Mesothelial cell of epicardium (in vitro differentiated cells): ENCODE data around the gene SNW1. TPM values are rescaled to one million over a fixed set of nuclear protein-coding genes. Genes with fewer than 3 reads are reported as not detected.
"Not testable (repeated sequence)": the region's sequence is repeated elsewhere in the genome, so short reads cannot be mapped to it uniquely, and the experiment has no call there.

Experiments
- DNase-seq, 2 experiments: peaks; one replicate each; pipeline ENCODE4 v3.0.0; 2021; ENCODE audit warnings: low spot score in 2 of 2; ENCODE audit not compliant: unreplicated experiment in 2 of 2
- H3K27ac Mint-ChIP-seq: 2 replicates; pipeline ENCODE4 v1.8.0; 2021; ENCODE audit warnings: mixed read lengths
- H3K27me3 Mint-ChIP-seq: 2 replicates; pipeline ENCODE4 v1.8.0; 2021; ENCODE audit warnings: low read depth, mixed read lengths
- H3K36me3 Mint-ChIP-seq: 2 replicates; pipeline ENCODE4 v1.8.0; 2021; ENCODE audit warnings: mixed read lengths
- H3K4me1 Mint-ChIP-seq: 2 replicates; pipeline ENCODE4 v1.8.0; 2021; ENCODE audit warnings: mixed read lengths
- H3K4me3 Mint-ChIP-seq: 2 replicates; pipeline ENCODE4 v1.8.0; 2021; ENCODE audit warnings: mild to moderate bottlenecking, moderate library complexity, mixed read lengths
- H3K9me3 Mint-ChIP-seq: 2 replicates; pipeline ENCODE4 v1.8.0; 2021; ENCODE audit warnings: mixed read lengths
- total RNA-seq: library from RNA; stranded (reverse); gene quantifications from 3 replicates; pipeline ENCODE4 v1.2.1, GENCODE V29; 2021
- TF ChIP-seq, protein P1 (sequence below): fragments of 200-600 bp; sonication (generic); IDR thresholded peaks from one replicate; pipeline ENCODE4 v1.5.0; 2021; ENCODE audit warnings: antibody characterized with exemption; ENCODE audit not compliant: unreplicated experiment

The SNW1 gene
- total RNA-seq, 1 donor from 2014 or later, result 79.7 TPM

DNA sequence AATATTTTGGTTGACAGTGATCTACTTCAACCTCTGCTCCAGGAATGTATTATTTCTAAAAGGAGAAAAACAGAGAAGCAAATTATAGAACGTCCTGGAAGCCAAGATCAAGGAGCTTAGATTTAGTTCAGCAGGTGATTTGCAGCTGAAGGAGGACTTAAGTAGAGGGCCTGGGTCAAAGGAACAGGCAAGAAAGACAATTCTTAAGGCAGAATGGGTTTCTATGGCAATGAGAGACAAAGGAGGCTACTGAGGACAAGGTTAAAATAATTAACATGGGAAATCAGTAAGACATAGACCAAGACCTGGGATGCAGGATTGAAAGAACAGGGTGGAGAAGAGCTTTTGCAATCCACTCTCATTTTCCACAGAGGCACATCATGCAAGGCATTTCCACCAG is 2.4 kb upstream of the SNW1 start:
- Mint-ChIP-seq H3K27ac (no peak overlapping the region), H3K36me3 (peaks cover 1% of the 10 kb centered on the region), H3K4me1 (peaks cover 20% of the 10 kb centered on the region)

DNA sequence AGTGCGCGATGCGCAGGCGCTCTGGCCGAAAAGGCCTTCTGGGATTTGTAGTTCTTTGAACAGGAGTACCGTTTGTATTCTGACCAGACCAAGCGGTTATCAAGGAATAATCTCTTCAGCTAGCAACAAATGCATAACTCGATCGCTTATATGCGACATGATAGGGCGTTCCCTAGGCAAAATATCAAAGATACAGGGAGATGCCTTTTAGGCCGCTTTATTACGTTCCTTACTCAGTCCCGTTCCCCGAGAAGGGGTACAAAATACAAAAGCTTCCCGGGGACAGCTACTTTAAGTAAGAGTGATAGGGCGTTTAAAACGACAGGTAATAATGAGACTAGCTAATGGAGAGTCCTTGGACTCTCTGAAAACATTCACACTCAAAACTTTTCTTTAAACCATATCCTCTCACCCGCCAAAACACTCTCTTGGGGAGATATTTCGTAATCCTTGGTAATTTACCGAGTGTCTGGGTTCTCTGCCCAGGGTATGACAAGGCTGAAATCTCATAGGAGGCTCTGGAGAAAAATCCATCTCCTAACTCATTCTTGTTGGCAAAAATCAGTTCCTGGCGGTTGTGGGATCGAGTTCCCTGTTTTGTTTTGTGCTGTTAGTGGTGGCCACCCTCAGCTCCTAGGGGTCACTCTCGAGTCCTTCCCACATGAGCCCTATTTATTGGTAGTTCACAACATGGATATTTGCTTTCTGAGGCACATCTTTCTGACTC is 412 bp upstream of the SNW1 start:
- no peak for DNase-seq
- Mint-ChIP-seq H3K4me1 (peaks cover 21% of the 10 kb centered on the region), H3K36me3 (peaks cover 7% of the 10 kb centered on the region), H3K4me3 (peak overlapping the region; percentile 99), H3K9me3 (no peaks in the 10 kb centered on the region), H3K27me3 (no peaks in the 10 kb centered on the region), H3K27ac (peak overlapping the region; percentile 98)
- TF ChIP-seq, protein P1, sequence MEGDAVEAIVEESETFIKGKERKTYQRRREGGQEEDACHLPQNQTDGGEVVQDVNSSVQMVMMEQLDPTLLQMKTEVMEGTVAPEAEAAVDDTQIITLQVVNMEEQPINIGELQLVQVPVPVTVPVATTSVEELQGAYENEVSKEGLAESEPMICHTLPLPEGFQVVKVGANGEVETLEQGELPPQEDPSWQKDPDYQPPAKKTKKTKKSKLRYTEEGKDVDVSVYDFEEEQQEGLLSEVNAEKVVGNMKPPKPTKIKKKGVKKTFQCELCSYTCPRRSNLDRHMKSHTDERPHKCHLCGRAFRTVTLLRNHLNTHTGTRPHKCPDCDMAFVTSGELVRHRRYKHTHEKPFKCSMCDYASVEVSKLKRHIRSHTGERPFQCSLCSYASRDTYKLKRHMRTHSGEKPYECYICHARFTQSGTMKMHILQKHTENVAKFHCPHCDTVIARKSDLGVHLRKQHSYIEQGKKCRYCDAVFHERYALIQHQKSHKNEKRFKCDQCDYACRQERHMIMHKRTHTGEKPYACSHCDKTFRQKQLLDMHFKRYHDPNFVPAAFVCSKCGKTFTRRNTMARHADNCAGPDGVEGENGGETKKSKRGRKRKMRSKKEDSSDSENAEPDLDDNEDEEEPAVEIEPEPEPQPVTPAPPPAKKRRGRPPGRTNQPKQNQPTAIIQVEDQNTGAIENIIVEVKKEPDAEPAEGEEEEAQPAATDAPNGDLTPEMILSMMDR, result no peak

More for the DNA sequence above, 2.4 kb upstream of the SNW1 start:
- TF ChIP-seq, protein P1, result no peak
- Mint-ChIP-seq H3K27me3 (no peaks in the 10 kb centered on the region), H3K4me3 (no peak overlapping the region), H3K9me3 (no peaks in the 10 kb centered on the region)
- DNase-seq, result no peak

DNA sequence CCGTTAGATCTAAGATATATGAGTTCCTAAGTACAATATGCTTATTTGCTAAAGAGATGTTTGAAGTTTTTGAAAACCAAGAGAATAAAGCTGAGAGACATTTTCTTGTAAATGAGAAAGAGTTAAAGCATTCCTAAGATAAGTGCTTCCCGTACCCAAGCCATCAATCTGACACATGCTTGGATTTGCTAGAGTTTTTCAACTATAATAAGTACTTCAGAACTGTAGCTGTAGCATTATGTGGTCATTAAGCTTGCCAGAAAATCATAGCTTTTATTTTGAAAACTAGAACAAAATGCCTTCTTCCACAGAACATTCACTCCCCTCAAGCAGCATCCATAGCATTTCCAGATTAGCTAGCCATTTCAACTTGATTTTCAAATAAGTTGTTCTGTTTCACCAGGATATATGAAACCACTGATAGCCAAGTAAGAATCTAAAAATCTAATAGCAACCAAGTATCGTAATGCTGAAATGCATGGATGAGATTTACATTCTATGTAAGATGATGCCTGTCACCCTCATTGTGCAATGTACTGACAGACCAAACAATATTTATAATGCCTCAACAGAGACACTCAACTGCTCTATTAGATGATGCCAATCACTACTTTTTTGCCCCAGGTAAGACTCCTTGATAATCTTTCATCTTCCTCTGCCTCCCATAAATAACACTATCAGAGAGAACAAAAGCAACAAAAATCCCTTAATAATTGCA is 8.0 kb downstream of the SNW1 start:
- DNase-seq, result no peak
- H3K36me3 Mint-ChIP-seq, result peaks cover 46% of the 10 kb centered on the region

DNA sequence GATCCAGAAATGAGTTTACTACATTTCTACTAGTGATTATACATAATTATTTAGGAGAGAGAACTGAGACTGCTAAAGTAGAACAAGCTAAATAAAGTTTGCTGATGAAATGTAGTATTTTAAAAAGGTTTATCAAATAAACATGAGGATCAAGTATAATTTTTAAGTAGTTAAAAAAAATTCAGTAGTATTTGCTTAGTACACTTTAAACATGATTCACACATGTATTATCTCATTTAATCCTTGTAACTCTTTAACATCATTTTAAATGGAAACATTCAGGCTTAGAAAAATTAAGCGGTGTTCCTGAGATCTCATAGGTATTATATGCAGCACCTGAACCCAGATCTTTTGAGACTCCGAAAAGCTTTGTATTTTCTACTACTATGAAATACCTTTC is 8.7 kb downstream of the SNW1 start:
- H3K9me3 Mint-ChIP-seq, result no peaks in the 10 kb centered on the region
- DNase-seq, result no peak
- H3K4me1 Mint-ChIP-seq, result peaks cover 8% of the 10 kb centered on the region
- H3K36me3 Mint-ChIP-seq, result peaks cover 44% of the 10 kb centered on the region
- peak overlapping the region; percentile 16 for H3K27ac Mint-ChIP-seq
- TF ChIP-seq, protein P1, result no peak
- no peaks in the 10 kb centered on the region for H3K27me3 Mint-ChIP-seq
- H3K4me3 Mint-ChIP-seq, result no peak overlapping the region

More for the DNA sequence above, 8.0 kb downstream of the SNW1 start:
- H3K4me3 Mint-ChIP-seq, result no peak overlapping the region
- H3K27ac Mint-ChIP-seq, result peak overlapping the region; percentile 16
- TF ChIP-seq, protein P1, result no peak
- H3K27me3 Mint-ChIP-seq, result no peaks in the 10 kb centered on the region
- peaks cover 8% of the 10 kb centered on the region for H3K4me1 Mint-ChIP-seq
- no peaks in the 10 kb centered on the region for H3K9me3 Mint-ChIP-seq

DNA sequence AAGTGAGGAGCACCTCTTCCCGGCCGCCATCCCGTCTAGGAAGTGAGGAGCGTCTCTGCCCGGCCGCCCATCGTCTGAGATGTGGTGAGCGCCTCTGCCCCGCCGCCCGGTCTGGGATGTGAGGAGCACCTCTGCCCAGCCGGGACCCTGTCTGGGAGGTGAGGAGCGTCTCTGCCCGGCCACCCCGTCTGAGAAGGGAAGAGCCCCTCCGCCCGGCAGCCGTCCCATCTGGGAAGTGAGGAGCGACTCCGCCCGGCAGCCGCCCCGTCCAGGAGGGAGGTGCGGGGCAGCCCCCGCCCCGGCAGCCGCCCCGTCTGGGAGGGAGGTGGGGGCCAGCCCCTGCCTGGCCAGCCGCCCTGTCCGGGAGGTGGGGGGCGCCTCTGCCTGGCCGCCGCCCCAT is 13.5 kb downstream of the SNW1 start:
- H3K9me3 Mint-ChIP-seq, H3K4me1 Mint-ChIP-seq, H3K4me3 Mint-ChIP-seq, H3K27ac Mint-ChIP-seq, DNase-seq, H3K27me3 Mint-ChIP-seq: not testable (repeated sequence)
- H3K36me3 Mint-ChIP-seq, result peaks cover 41% of the 10 kb centered on the region

DNA sequence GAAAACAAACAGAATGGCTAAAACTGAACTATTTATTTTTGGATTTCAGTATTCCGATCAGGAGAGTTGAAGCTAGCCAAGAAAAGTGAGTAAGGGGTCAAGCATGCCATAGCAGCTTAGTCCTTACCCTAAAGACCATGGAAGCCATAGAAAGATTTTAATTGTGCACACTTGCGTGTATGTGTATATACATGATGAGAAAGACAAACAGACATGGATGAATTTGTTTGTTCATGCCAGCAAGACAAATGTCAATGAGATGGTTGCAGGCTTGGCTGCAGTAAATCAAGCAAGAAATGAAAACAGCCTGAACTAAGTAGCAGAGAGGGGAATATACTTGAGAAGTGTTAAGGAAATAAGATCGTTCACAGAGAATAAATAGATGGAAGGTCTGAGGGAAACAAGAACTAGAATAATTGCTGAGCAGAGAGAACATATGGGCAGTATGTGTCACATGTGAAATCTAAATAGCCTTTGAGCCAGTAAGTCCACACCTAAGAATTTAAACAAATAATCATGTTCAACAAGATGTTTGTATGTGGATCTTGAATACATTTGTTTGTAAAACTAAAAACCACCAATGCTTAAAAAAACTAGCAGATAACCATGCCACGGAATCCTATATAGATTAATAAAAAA is 14.8 kb downstream of the SNW1 start:
- TF ChIP-seq, protein P1, result no peak
- H3K9me3 Mint-ChIP-seq, result peaks cover 9% of the 10 kb centered on the region
- no peak overlapping the region for H3K27ac Mint-ChIP-seq
- H3K4me1 Mint-ChIP-seq, result no peaks in the 10 kb centered on the region
- no peaks in the 10 kb centered on the region for H3K27me3 Mint-ChIP-seq
- no peak overlapping the region for H3K4me3 Mint-ChIP-seq
- H3K36me3 Mint-ChIP-seq, result peaks cover 41% of the 10 kb centered on the region
- DNase-seq, result no peak
